Hepatocyte (in vitro differentiated cells): ENCODE measurements around the gene CDK18. TPM values are rescaled to one million over a fixed set of nuclear protein-coding genes. Genes with fewer than 3 reads are reported as not detected.
A peak's percentile ranks its signal among the peaks of the same experiment; 100 is the strongest.

ENCODE experiments used
- DNase-seq: peaks from one replicate; pipeline ENCODE4 v3.0.0-alpha.2; 2016; ENCODE audit warnings: low spot score
- H2AFZ ChIP-seq: fragments of 200-600 bp; sonication (generic); 2 replicates; pipeline ENCODE4 v1.6.0; 2016; ENCODE audit warnings: antibody characterized with exemption, mild to moderate bottlenecking
- H3K27ac ChIP-seq: fragments of 200-600 bp; sonication (generic); 2 replicates; pipeline ENCODE4 v1.5.1; 2016; ENCODE audit warnings: mild to moderate bottlenecking
- H3K27me3 ChIP-seq: fragments of 200-600 bp; sonication (generic); 2 replicates; pipeline ENCODE4 v1.6.1; 2016
- H3K36me3 ChIP-seq: fragments of 200-600 bp; sonication (generic); replicated peaks from 2 replicates; pipeline ENCODE4 v1.5.1; 2016; ENCODE audit warnings: low read depth; ENCODE audit not compliant: insufficient read depth
- H3K4me1 ChIP-seq: fragments of 200-600 bp; sonication (generic); 2 replicates; pipeline ENCODE4 v1.5.1; 2016; ENCODE audit warnings: mild to moderate bottlenecking, moderate library complexity; ENCODE audit not compliant: insufficient read depth
- H3K4me2 ChIP-seq: fragments of 200-600 bp; sonication (generic); 2 replicates; pipeline ENCODE4 v1.6.0; 2016
- H3K4me3 ChIP-seq: fragments of 200-600 bp; sonication (generic); 2 replicates; pipeline ENCODE4 v1.5.1; 2016; ENCODE audit warnings: mild to moderate bottlenecking
- H3K79me2 ChIP-seq: fragments of 200-600 bp; sonication (generic); 2 replicates; pipeline ENCODE4 v1.6.0; 2017; ENCODE audit warnings: mild to moderate bottlenecking
- H3K9me2 ChIP-seq: fragments of 200-600 bp; sonication (generic); replicated peaks from 2 replicates; pipeline ENCODE4 v1.6.0; 2017; ENCODE audit warnings: mild to moderate bottlenecking; ENCODE audit not compliant: insufficient read depth
- H3K9me3 ChIP-seq: fragments of 200-600 bp; sonication (generic); 2 replicates; pipeline ENCODE4 v1.5.1; 2016; ENCODE audit warnings: low read depth, mild to moderate bottlenecking
- H4K20me1 ChIP-seq: fragments of 200-600 bp; sonication (generic); 2 replicates; pipeline ENCODE4 v1.6.0; 2016; ENCODE audit warnings: mild to moderate bottlenecking; ENCODE audit not compliant: insufficient read depth, poor library complexity, severe bottlenecking
- CTCF ChIP-seq: fragments of 200-600 bp; sonication (generic); IDR thresholded peaks from 2 replicates; pipeline ENCODE4 v1.5.1; 2016; ENCODE audit warnings: antibody characterized with exemption, mild to moderate bottlenecking; ENCODE audit not compliant: poor library complexity
- EZH2 ChIP-seq: fragments of 200-600 bp; sonication (generic); IDR thresholded peaks from 2 replicates; pipeline ENCODE4 v1.6.1; 2016; ENCODE audit warnings: antibody characterized with exemption, mild to moderate bottlenecking, borderline replicate concordance
- EZH2phosphoT487 ChIP-seq: fragments of 200-600 bp; sonication (generic); IDR thresholded peaks from one replicate; pipeline ENCODE4 v1.6.1; 2018; ENCODE audit warnings: antibody characterized with exemption, mild to moderate bottlenecking, low read depth, moderate library complexity; ENCODE audit not compliant: unreplicated experiment, severe bottlenecking
- WGBS: methylation state at CpG from one replicate; pipeline ENCODE4 v1.1.6; 2016; ENCODE audit warnings: low lambda C conversion rate; ENCODE audit errors: missing lambda C conversion rate; 5-methylcytosine and 5-hydroxymethylcytosine counted together
- polyA plus RNA-seq: library from polyadenylated mRNA; unstranded; fragments of >200 nt; fragmentation: Nextera tagmentation; extraction: Ambion mirVana; gene quantifications from 2 replicates; pipeline ENCODE4 v1.2.1, GENCODE V29; 2016
- total RNA-seq: library from RNA; depleted of rRNA; stranded (reverse); fragments of >200 nt; gene quantifications from 2 replicates; pipeline ENCODE4 v1.2.3, GENCODE V29; 2014

The CDK18 gene
- total and polyA plus RNA-seq, 2 experiments from 2014 or later: 8.0 to 16.7 TPM

DNA sequence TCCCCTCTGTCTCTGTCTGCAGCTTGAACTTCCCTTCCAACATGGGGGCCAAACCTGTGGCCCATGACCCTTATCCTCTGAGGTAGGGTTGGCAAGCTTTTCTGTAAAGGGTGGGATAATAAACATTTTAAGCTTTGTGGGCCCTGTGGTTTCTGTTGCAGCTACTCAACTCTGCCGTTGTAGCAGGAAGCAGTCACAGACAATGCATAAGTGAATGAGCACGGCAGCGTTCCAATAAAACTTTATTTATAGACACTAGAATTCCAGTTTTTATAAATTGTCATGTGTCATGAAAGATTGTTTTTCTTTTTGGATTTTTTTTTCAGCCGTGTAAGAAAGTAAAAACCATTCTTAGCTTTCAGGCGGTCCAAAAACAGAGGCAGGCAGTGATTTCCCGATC is 18.2 kb upstream of the CDK18 start:
- Histone ChIP-seq H3K27ac (no peak overlapping the region), H2AFZ (no peak overlapping the region), H3K4me3 (no peak overlapping the region), H3K4me2 (no peak overlapping the region), H4K20me1 (no peaks in the 10 kb centered on the region), H3K4me1 (no peaks in the 10 kb centered on the region), H3K9me2 (no peaks in the 10 kb centered on the region), H3K27me3 (peaks cover 25% of the 10 kb centered on the region), H3K9me3 (no peaks in the 10 kb centered on the region), H3K79me2 (no peaks in the 10 kb centered on the region), H3K36me3 (no peaks in the 10 kb centered on the region)
- 94% methylated on average over 6 of the region's 6 CpGs for WGBS
- no peak for TF ChIP-seq CTCF
- no peak for DNase-seq

DNA sequence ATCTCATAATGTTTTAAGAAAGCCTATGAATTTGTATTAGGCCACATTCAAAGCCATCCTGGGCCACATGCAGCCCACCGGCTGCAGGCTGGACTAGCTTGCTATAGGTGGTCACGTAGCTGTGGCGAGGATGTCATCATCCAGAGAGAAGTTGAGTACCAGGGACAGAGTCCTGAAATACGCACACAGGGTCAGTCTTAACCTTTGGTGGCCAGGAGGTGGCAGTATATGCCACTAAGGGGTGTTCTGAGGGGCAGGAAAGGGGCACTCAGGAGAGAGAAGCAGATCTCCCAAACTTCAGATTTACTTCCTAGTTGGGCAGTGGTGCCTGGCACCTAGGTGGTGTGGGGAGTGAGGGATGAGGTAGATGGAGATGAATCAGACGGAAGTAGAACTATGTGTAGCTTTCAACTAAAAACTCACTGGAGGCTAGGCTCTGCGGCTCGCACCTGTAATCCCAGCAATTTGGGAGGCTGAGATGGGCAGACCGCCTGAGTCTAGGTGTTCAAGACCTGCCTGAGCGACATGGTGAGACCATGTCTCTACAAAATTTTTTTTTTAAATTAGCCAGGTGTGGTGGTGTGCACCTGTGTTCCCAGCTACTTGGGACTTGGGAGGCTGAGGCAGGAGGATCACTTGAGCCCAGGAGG is 16.3 kb upstream of the CDK18 start:
- TF ChIP-seq EZH2 (no peak), CTCF (peak; percentile 93)
- no peaks in the 10 kb centered on the region for H3K4me1 ChIP-seq
- DNase-seq: peak; percentile 86
- no peaks in the 10 kb centered on the region for H3K9me3 ChIP-seq
- no peaks in the 10 kb centered on the region for H3K9me2 ChIP-seq
- 37% methylated on average over 9 of the region's 9 CpGs for WGBS
- H4K20me1 ChIP-seq: no peaks in the 10 kb centered on the region
- no peaks in the 10 kb centered on the region for H3K36me3 ChIP-seq
- H3K4me3 ChIP-seq: no peak overlapping the region
- no peak overlapping the region for H2AFZ ChIP-seq
- peaks cover 6% of the 10 kb centered on the region for H3K27me3 ChIP-seq
- no peak overlapping the region for H3K4me2 ChIP-seq
- no peak overlapping the region for H3K27ac ChIP-seq
- H3K79me2 ChIP-seq: no peaks in the 10 kb centered on the region

DNA sequence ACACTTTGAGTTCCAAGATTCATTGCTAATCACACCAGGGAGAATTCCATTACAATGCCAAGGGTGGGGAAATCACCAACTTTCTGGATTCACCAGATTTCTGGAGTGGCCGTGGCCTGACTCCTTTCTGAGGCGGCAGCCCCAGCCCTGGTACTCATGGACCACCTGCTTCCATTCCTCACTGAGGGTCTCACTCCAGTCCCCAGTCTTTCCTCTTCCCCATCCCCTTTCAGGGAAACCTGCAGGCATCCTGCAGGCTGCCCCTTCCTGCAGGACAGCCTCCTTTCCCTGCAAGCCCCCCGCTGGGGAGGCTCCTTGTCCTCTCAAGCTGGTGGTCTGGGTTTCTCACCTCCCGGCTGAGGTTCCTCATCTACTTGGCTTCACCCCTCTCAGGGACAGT is 12.7 kb upstream of the CDK18 start:
- Histone ChIP-seq H3K4me3 (no peak overlapping the region), H3K36me3 (no peaks in the 10 kb centered on the region), H3K27ac (no peak overlapping the region), H3K9me3 (no peaks in the 10 kb centered on the region), H3K4me2 (no peak overlapping the region), H3K4me1 (peaks cover 3% of the 10 kb centered on the region), H3K79me2 (no peaks in the 10 kb centered on the region), H3K27me3 (no peaks in the 10 kb centered on the region), H2AFZ (no peak overlapping the region), H3K9me2 (no peaks in the 10 kb centered on the region), H4K20me1 (no peaks in the 10 kb centered on the region)
- WGBS: 52% methylated on average over 4 of the region's 4 CpGs
- no peak for TF ChIP-seq EZH2phosphoT487
- TF ChIP-seq CTCF: no peak
- no peak for TF ChIP-seq EZH2
- DNase-seq: no peak

- Histone ChIP-seq H4K20me1 (no peaks in the 10 kb centered on the region), H2AFZ (no peak overlapping the region), H3K36me3 (no peaks in the 10 kb centered on the region), H3K79me2 (no peaks in the 10 kb centered on the region), H3K9me2 (no peaks in the 10 kb centered on the region), H3K4me3 (no peak overlapping the region), H3K9me3 (no peaks in the 10 kb centered on the region), H3K4me2 (no peak overlapping the region), H3K27me3 (no peaks in the 10 kb centered on the region), H3K4me1 (peaks cover 3% of the 10 kb centered on the region), H3K27ac (no peak overlapping the region)
- DNase-seq: no peak
- TF ChIP-seq EZH2 (no peak), CTCF (no peak), EZH2phosphoT487 (no peak)
- WGBS: 18% methylated on average over 2 of the region's 2 CpGs
Observed at GRCh38 chr1:205492201-205492667, 12.2 kb upstream of the CDK18 start.
